HG03095 (cell line): ENCODE results near the gene CTNNA2.

Experiments
- ATAC-seq: cut with Tn5 transposase; IDR thresholded peaks from one replicate; pipeline ENCODE4 v1.9.1; 2021; ENCODE audit warnings: moderate library complexity; ENCODE audit not compliant: unreplicated experiment

CTNNA2 gene

GRCh38 chr2:80302314-80303005 lies 789.6 kb downstream of the CTNNA2 start:
- ATAC-seq, result no peak

GRCh38 chr2:80303006-80303908 lies 790.4 kb downstream of the CTNNA2 start:
- no peak for ATAC-seq

GRCh38 chr2:80303909-80304837 lies 791.3 kb downstream of the CTNNA2 start, which contains the start of gene LRRTM1:
LRRTM1 (minus strand) TSS chr2:80304752; CDS start chr2:80303819, 933 bp downstream.
- no peak for ATAC-seq

- ATAC-seq, result no peak
These were observed 798.5 kb downstream of the CTNNA2 start for GRCh38 chr2:80311304-80311703.

- no peak for ATAC-seq
These were observed 799.5 kb downstream of the CTNNA2 start for GRCh38 chr2:80312282-80312839.

- no peak for ATAC-seq
These were observed 809.6 kb downstream of the CTNNA2 start for GRCh38 chr2:80322311-80322920.

GRCh38 chr2:80322958-80323357 lies 810.1 kb downstream of the CTNNA2 start:
- no peak for ATAC-seq

- no peak for ATAC-seq
These were observed 810.8 kb downstream of the CTNNA2 start for GRCh38 chr2:80323610-80324009.

- no peak for ATAC-seq
These were observed 811.7 kb downstream of the CTNNA2 start for GRCh38 chr2:80324525-80324924.

GRCh38 chr2:80326214-80326613 lies 813.4 kb downstream of the CTNNA2 start:
- peak; percentile 52 for ATAC-seq

GRCh38 chr2:80326861-80327260 lies 814.0 kb downstream of the CTNNA2 start:
- no peak for ATAC-seq

GRCh38 chr2:80328159-80328571 lies 815.3 kb downstream of the CTNNA2 start:
- no peak for ATAC-seq

- no peak for ATAC-seq
These were observed 816.6 kb downstream of the CTNNA2 start for GRCh38 chr2:80329491-80329890.

GRCh38 chr2:80330527-80331450 lies 817.9 kb downstream of the CTNNA2 start:
- no peak for ATAC-seq

GRCh38 chr2:80333886-80334285 lies 821.0 kb downstream of the CTNNA2 start:
- ATAC-seq, result no peak

GRCh38 chr2:80335411-80335810 lies 822.6 kb downstream of the CTNNA2 start:
- no peak for ATAC-seq

GRCh38 chr2:80338794-80339193 lies 825.9 kb downstream of the CTNNA2 start:
- ATAC-seq, result no peak

- ATAC-seq, result no peak
These were observed 827.2 kb downstream of the CTNNA2 start for GRCh38 chr2:80340022-80340421.

GRCh38 chr2:80348078-80348477 lies 835.2 kb downstream of the CTNNA2 start:
- ATAC-seq, result no peak
